T-cell (primary cell): Measurements from ENCODE around the gene CLTCL1. TPM values are rescaled to one million over a fixed set of nuclear protein-coding genes. Genes with fewer than 3 reads are reported as not detected.

Experiments used
- ATAC-seq, 4 experiments: fragments of 200-7000 bp in 3 of 4; fragments of 150-1000 bp in 1 of 4; cut with Tn5 transposase; replicated peaks in 1 of 4; 1 replicate in 3 of 4; 2 replicates in 1 of 4; pipeline ENCODE4 v1.10.0; 2021; ENCODE audit warnings: moderate library complexity in 3 of 4, mild to moderate bottlenecking in 2 of 4, moderate number of reproducible peaks in 1 of 4
- CTCF ChIA-PET, 2 donors: fragments of 300-600 bp; sonication (Branson Sonifier 250); formaldehyde crosslinking; loops; one replicate each; lab custom pipeline; 2022; ENCODE audit warnings: antibody characterized with exemption in 2 of 2; lab: Charles Lee
- POLR2A ChIA-PET, 2 donors: fragments of 300-600 bp; sonication (Branson Sonifier 250); formaldehyde crosslinking; loops; one replicate each; lab custom pipeline; 2022; ENCODE audit warnings: antibody characterized with exemption in 2 of 2; lab: Charles Lee
- DNase-seq, 35 experiments: peaks; one replicate each; pipeline versions ENCODE4 v3.0.0 to v3.0.0-alpha.2; 2013 to 2023
- H3K27ac ChIP-seq: one replicate; pipeline ENCODE4 v1.5.1; 2013; ENCODE audit warnings: low read length
- H3K27me3 ChIP-seq, 2 experiments: replicated peaks in 1 of 2; 1 replicate in 1 of 2; 2 replicates in 1 of 2; pipeline versions ENCODE4 v1.6.1 to v1.7.0; 2013; ENCODE audit warnings: low read length in 1 of 2, mixed read lengths in 1 of 2; ENCODE audit not compliant: control insufficient read depth in 2 of 2, insufficient read depth in 2 of 2; ENCODE audit errors: extremely low read depth in 1 of 2
- H3K36me3 ChIP-seq, 2 donors: 1 replicate in 1 of 2; 2 replicates in 1 of 2; pipeline versions ENCODE4 v1.6.1 to v1.7.0; 2013; ENCODE audit warnings: low read length in 1 of 2; ENCODE audit not compliant: control insufficient read depth in 2 of 2, insufficient read depth in 1 of 2; ENCODE audit errors: extremely low read depth in 1 of 2
- H3K4me1 ChIP-seq, 2 experiments: 1 replicate in 1 of 2; 2 replicates in 1 of 2; pipeline versions ENCODE4 v1.6.1 to v1.7.0; 2013; ENCODE audit warnings: low read length in 2 of 2, mixed read lengths in 1 of 2; ENCODE audit not compliant: insufficient read depth in 2 of 2, control insufficient read depth in 1 of 2; ENCODE audit errors: extremely low read depth in 1 of 2
- H3K4me3 ChIP-seq, 2 donors: 1 replicate in 1 of 2; 2 replicates in 1 of 2; pipeline versions ENCODE4 v1.5.1 to v1.7.0; 2013; ENCODE audit warnings: mild to moderate bottlenecking in 2 of 2, low read length in 1 of 2, moderate library complexity in 1 of 2; ENCODE audit not compliant: control insufficient read depth in 1 of 2; ENCODE audit errors: extremely low read depth in 1 of 2
- H3K9me3 ChIP-seq: 2 replicates; pipeline ENCODE4 v1.7.0; 2013
- H3K27ac Mint-ChIP-seq, 2 donors: one replicate each; pipeline ENCODE4 v1.8.0; 2020 to 2021; ENCODE audit warnings: mild to moderate bottlenecking in 2 of 2, mixed read lengths in 2 of 2
- H3K27me3 Mint-ChIP-seq, 2 donors: one replicate each; pipeline ENCODE4 v1.8.0; 2021 to 2022; ENCODE audit warnings: mixed read lengths in 2 of 2
- H3K36me3 Mint-ChIP-seq: one replicate; pipeline ENCODE4 v1.8.0; 2021; ENCODE audit warnings: mixed read lengths
- H3K4me1 Mint-ChIP-seq, 3 donors: one replicate each; pipeline ENCODE4 v1.8.0; 2020 to 2022; ENCODE audit warnings: mixed read lengths in 3 of 3, mild to moderate bottlenecking in 1 of 3
- H3K4me3 Mint-ChIP-seq, 3 donors: one replicate each; pipeline ENCODE4 v1.8.0; 2020 to 2022; ENCODE audit warnings: mild to moderate bottlenecking in 3 of 3, mixed read lengths in 3 of 3, moderate library complexity in 3 of 3
- H3K9me3 Mint-ChIP-seq, 3 donors: one replicate each; pipeline ENCODE4 v1.8.0; 2020 to 2022; ENCODE audit warnings: mixed read lengths in 3 of 3
- WGBS: methylation state at CpG from one replicate; pipeline ENCODE4 v1.1.5; 2013; ENCODE audit warnings: missing lambda C conversion rate; ENCODE audit not compliant: insufficient coverage; 5-methylcytosine and 5-hydroxymethylcytosine counted together
- total RNA-seq, 35 experiments: library from RNA in 6 of 35; stranded (reverse) in 6 of 35; fragments of 120-200 nt in 1 of 35; gene quantifications; one replicate each; pipeline versions ENCODE4 v1.2.1 to v1.2.4 and lab custom pipeline; 2013 to 2026

Gene CLTCL1
- total RNA-seq, 5 donors from 2014 or later (not counting 1 experiment from before 2014, with no cell fraction given): 0.63 to 3.9 (median 1.6) TPM

- Mint-ChIP-seq H3K27me3 (peaks cover 3 to 11% of the 10 kb centered on the region in 2 donors), H3K27ac (no peak overlapping the region), H3K36me3 (no peaks in the 10 kb centered on the region), H3K4me3 (no peak overlapping the region), H3K4me1 (peaks cover 9 to 16% (median 11%) of the 10 kb centered on the region in 3 donors), H3K9me3 (no peaks in the 10 kb centered on the region)
- Histone ChIP-seq H3K4me3 (no peak overlapping the region), H3K9me3 (no peaks in the 10 kb centered on the region), H3K36me3 (no peaks in the 10 kb centered on the region), H3K27ac (no peak overlapping the region), H3K27me3 (peaks cover 0 to 14% of the 10 kb centered on the region in 2 experiments), H3K4me1 (peaks cover 0 to 9% of the 10 kb centered on the region in 2 experiments)
- DNase-seq: no peak
- ATAC-seq: no peak
- 94% methylated on average over 12 of the region's 16 CpGs for WGBS
- CTCF ChIA-PET: no interaction called here
- POLR2A ChIA-PET: no interaction called here
Observed at GRCh38 chr22:19194766-19195536, 96.6 kb downstream of the CLTCL1 start.

DNA sequence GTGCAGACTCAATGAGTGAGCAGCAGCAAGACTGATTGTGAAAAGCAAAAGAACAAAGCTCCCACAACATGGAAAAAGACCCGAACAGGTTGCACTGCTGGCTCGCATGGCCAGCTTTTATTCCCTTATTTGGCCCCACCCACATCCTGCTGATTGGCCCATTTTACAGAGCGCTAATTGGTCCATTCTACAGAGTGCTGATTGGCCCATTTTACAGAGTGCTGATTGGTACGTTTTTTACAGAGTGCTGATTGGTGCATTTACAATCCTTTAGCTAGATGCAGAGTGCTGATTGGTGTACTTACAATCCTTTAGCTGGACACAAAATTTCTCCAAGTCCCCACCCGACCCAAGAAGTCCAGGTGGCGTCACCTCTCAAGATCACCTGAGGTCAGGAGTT is 97.6 kb downstream of the CLTCL1 start:
- Histone ChIP-seq H3K4me3 (no peak overlapping the region), H3K36me3 (no peaks in the 10 kb centered on the region), H3K27me3 (peaks cover 0 to 14% of the 10 kb centered on the region in 2 experiments), H3K9me3 (no peaks in the 10 kb centered on the region), H3K27ac (no peak overlapping the region), H3K4me1 (peaks cover 0 to 9% of the 10 kb centered on the region in 2 experiments)
- POLR2A ChIA-PET: no interaction called here
- peaks cover 2 to 11% of the 10 kb centered on the region in 2 donors for H3K27me3 Mint-ChIP-seq
- no peak for DNase-seq
- WGBS: 88% methylated on average over 4 of the region's 6 CpGs
- H3K4me1 Mint-ChIP-seq: peaks cover 9 to 16% (median 11%) of the 10 kb centered on the region in 3 donors
- no peak for ATAC-seq
- no peaks in the 10 kb centered on the region for H3K9me3 Mint-ChIP-seq
- no peaks in the 10 kb centered on the region for H3K36me3 Mint-ChIP-seq
- H3K27ac Mint-ChIP-seq: no peak overlapping the region
- CTCF ChIA-PET: no interaction called here
- no peak overlapping the region for H3K4me3 Mint-ChIP-seq

DNA sequence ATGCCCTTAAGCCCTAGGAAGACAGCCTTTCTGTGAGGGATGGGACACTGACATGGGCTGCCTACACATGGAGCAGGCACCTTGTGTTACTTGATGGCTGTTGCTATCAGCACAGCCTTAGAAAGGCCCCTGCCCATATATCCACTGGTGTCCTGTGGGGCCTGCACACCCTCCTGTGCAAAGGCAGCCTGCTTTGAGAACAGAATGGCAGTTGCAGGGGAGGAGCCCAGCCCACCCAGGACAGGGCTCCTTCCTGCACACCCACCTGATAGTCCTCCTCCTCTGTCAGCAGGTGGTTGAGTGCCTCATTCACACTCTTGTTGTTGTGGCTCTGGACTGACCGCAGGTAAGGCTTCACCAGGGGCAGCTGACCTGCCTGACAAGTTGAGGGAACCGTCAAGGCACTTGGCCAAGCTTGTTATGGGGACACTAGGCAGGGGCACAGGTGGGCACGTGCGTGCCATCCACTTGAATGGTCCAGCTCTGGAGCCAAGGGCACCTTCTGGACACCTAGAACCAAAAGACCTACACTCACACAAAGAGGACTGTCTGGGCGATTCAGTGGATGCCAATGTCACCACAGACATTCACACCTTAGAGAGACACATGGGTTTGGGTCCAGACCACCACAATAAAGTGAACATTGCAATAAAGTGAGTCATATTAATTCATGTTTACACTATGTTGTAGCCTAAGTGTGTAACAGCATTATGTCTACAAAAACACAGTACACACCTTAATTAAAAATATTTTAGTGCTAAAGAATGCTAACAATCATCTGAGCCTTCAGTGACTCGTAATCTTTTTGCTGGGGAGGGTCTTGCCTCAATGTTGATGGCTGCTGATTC is 103.6 kb downstream of the CLTCL1 start:
- H3K36me3 Mint-ChIP-seq: no peaks in the 10 kb centered on the region
- CTCF ChIA-PET: interaction anchor here in 1 of 2 donors (0.5 kb wide), 1 partner anchor 1945 kb away, joined by 3 read pairs; no protein-coding TSS in a partner anchor
- H3K27me3 Mint-ChIP-seq: no peaks in the 10 kb centered on the region
- ATAC-seq (no peak), DNase-seq (no peak)
- POLR2A ChIA-PET: no interaction called here
- H3K36me3 ChIP-seq: no peaks in the 10 kb centered on the region
- no peak overlapping the region for H3K4me3 Mint-ChIP-seq
- H3K4me1 ChIP-seq: no peaks in the 10 kb centered on the region
- H3K9me3 ChIP-seq: no peaks in the 10 kb centered on the region
- H3K27ac ChIP-seq: no peak overlapping the region
- no peaks in the 10 kb centered on the region for H3K9me3 Mint-ChIP-seq
- WGBS: 88% methylated on average over 4 of the region's 6 CpGs
- H3K27ac Mint-ChIP-seq: no peak overlapping the region
- no peaks in the 10 kb centered on the region for H3K4me1 Mint-ChIP-seq
- H3K4me3 ChIP-seq: no peak overlapping the region
- H3K27me3 ChIP-seq: peaks cover 0 to 5% of the 10 kb centered on the region in 2 experiments

DNA sequence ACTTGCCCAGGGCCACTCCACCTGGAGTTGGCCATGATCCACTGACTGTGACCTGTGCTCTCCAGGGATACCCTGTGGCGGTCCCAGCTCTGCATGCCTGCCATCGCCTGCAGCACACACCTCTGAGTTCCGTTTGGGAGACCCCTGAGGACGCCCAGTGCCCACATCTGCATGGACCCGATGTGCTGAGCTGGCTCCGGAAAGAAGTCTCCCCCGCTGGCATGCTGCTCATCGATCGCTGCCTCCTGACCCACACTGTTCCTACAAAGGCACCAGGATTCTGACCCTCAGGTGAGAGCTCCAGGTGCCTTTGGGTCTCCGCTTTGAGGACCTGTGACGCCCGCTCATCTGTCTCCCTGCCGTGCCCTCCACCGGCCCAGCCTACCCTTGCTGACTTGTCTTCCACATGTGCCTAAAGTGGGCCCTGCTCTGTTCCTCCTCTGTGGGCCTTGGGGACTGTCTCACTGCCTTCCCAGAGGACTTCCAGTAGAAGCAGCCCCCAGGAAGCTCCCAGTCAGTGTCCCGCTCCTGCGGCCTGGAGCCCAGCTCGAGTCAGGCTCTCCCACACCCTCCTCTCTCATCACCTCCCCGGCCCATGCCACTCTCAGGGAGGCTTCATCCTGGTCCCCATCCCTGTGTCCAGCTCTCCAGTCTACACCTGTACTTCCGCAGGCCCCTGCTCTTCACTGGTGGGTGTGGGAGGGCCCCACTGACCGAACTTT is 107.1 kb downstream of the CLTCL1 start:
- H3K4me1 ChIP-seq: peaks cover 0 to 15% of the 10 kb centered on the region in 2 experiments
- H3K27ac ChIP-seq: no peak overlapping the region
- peaks cover 0 to 9% of the 10 kb centered on the region in 2 experiments for H3K27me3 ChIP-seq
- H3K9me3 ChIP-seq: no peaks in the 10 kb centered on the region
- H3K4me3 ChIP-seq: no peak overlapping the region
- no peaks in the 10 kb centered on the region for H3K36me3 Mint-ChIP-seq
- no peak for DNase-seq
- ChIA-PET POLR2A (no interaction called here), CTCF (no interaction called here)
- 85% methylated on average over 19 of the region's 20 CpGs for WGBS
- H3K36me3 ChIP-seq: no peaks in the 10 kb centered on the region
- H3K27me3 Mint-ChIP-seq: no peaks in the 10 kb centered on the region
- H3K27ac Mint-ChIP-seq: no peak overlapping the region
- no peaks in the 10 kb centered on the region for H3K9me3 Mint-ChIP-seq
- ATAC-seq: no peak
- peaks cover 9 to 16% (median 15%) of the 10 kb centered on the region in 3 donors for H3K4me1 Mint-ChIP-seq
- H3K4me3 Mint-ChIP-seq: no peak overlapping the region

DNA sequence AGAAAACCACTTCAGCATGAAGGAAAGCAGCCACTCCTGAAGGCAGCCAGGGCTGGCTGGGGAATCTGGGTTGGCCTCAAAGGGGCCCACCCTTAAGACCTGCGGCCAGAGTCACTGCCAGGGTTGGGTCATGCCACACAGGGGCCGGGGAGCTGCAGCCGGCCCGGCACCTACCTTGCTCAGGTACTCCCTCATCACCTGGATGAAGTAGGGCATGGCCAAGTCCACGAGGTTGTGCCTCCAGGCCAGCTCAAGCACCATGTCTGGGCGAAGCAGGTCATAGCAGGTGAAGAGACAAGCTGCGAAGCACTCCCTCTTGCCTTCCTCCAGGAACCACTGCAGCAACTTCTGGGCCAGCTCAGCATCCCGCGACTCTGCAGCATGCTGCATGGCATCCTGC is 108.3 kb downstream of the CLTCL1 start:
- no peak overlapping the region for H3K4me3 ChIP-seq
- H3K27ac Mint-ChIP-seq: no peak overlapping the region
- no peak for DNase-seq
- no peaks in the 10 kb centered on the region for H3K36me3 ChIP-seq
- ChIA-PET CTCF (no interaction called here), POLR2A (no interaction called here)
- H3K27me3 ChIP-seq: peaks cover 0 to 9% of the 10 kb centered on the region in 2 experiments
- H3K4me1 Mint-ChIP-seq: peaks cover 12 to 19% (median 19%) of the 10 kb centered on the region in 3 donors
- ATAC-seq: no peak
- no peaks in the 10 kb centered on the region for H3K9me3 Mint-ChIP-seq
- no peak overlapping the region for H3K4me3 Mint-ChIP-seq
- no peak overlapping the region for H3K27ac ChIP-seq
- H3K36me3 Mint-ChIP-seq: no peaks in the 10 kb centered on the region
- H3K4me1 ChIP-seq: peaks cover 0 to 21% of the 10 kb centered on the region in 2 experiments
- WGBS: 79% methylated on average over 9 of the region's 9 CpGs
- no peaks in the 10 kb centered on the region for H3K9me3 ChIP-seq
- no peaks in the 10 kb centered on the region for H3K27me3 Mint-ChIP-seq
